Measurements from ENCODE around the gene SEPTIN14. TPM values are rescaled to one million over a fixed set of nuclear protein-coding genes. Genes with fewer than 3 reads are reported as not detected.

SEPTIN14 gene
- total and polyA plus RNA-seq, 2 of the 4 experiments (the other 2 are of a cell fraction): not detected

- Histone ChIP-seq H3K9me3 (ENCODE audit: control insufficient read depth, insufficient read depth, low read length) (peaks cover 2% of the 10 kb centered on the region), H2AK5ac (ENCODE audit: low read depth, low read length) (no peak overlapping the region), H3K56ac (ENCODE audit: extremely low read depth, insufficient read depth, low read length) (no peak overlapping the region), H3K4me2 (ENCODE audit: low read depth, low read length) (no peak overlapping the region), H3K14ac (replicated peaks; ENCODE audit: low read depth, low read length) (no peak overlapping the region), H3K4ac (ENCODE audit: low read depth, low read length) (no peak overlapping the region), H3K4me1 (ENCODE audit: control insufficient read depth, insufficient read depth, low read length) (no peaks in the 10 kb centered on the region), H2AK9ac (replicated peaks; ENCODE audit: low read depth, low read length, poor library complexity) (no peak overlapping the region), H2BK5ac (ENCODE audit: low read depth, low read length, poor library complexity, severe bottlenecking) (no peak overlapping the region), H4K20me1 (ENCODE audit: insufficient read depth, low read length) (no peaks in the 10 kb centered on the region), H2BK20ac (ENCODE audit: low read depth, low read length) (no peak overlapping the region), H3K4me3 (ENCODE audit: insufficient read depth, low read depth, low read length) (no peak overlapping the region), H3K23ac (ENCODE audit: low read depth, low read length) (no peak overlapping the region), H2AFZ (replicated peaks; ENCODE audit: low read length, poor library complexity) (no peak overlapping the region), H3K27me3 (ENCODE audit: control insufficient read depth, insufficient read depth, low read length) (no peaks in the 10 kb centered on the region), H4K91ac (ENCODE audit: insufficient read depth, low read depth, low read length) (no peak overlapping the region), H2BK120ac (ENCODE audit: low read depth, low read length) (no peak overlapping the region), H3K9ac (ENCODE audit: low read depth, low read length) (no peak overlapping the region), H3K9me1 (ENCODE audit: insufficient read depth, low read length) (no peaks in the 10 kb centered on the region), H3K79me1 (ENCODE audit: low read depth in 1 of 2, low read length in 2 of 2) (no peaks in the 10 kb centered on the region), H4K5ac (ENCODE audit: low read depth, low read length) (no peak overlapping the region), H3K27ac (ENCODE audit: insufficient read depth, low read length) (no peak overlapping the region), H3K36me3 (ENCODE audit: control insufficient read depth, insufficient read depth, low read length) (no peaks in the 10 kb centered on the region), H4K8ac (ENCODE audit: low read depth in 2 of 2, low read length in 2 of 2) (no peak overlapping the region), H2BK15ac (ENCODE audit: low read depth, low read length) (no peak overlapping the region), H3K18ac (ENCODE audit: low read depth, low read length) (no peak overlapping the region)
- no peak for ATAC-seq (ENCODE audit: low read depth)
- WGBS, 2 experiments (ENCODE audit: extremely low coverage in 2 of 2, insufficient read length in 1 of 2): no CpG with 5 or more reads among the region's 2 CpGs
- intact Hi-C loops (cut with micrococcal nuclease) (no loop called here), in situ Hi-C loops (cut with MboI; ENCODE audit: low sequenced_read_pairs) (no loop called here), dilution Hi-C loops (cut with HindIII; ENCODE audit: low sequenced_read_pairs, unreplicated experiment) (no loop called here)
- no peak for DNase-seq
- ChIA-PET CTCF (no interaction called here), POLR2A (ENCODE audit: unreplicated experiment) (no interaction called here)
- no peak for TF ChIP-seq FOS (IDR thresholded peaks at IDR 0.05; ENCODE audit: low read depth, low read length)
- no peak for TF ChIP-seq RCOR1 (IDR thresholded peaks at IDR 0.05; ENCODE audit: insufficient replicate concordance, low read length)
- no peak for TF ChIP-seq RAD21 (IDR thresholded peaks at IDR 0.05; ENCODE audit: low read length)
- TF ChIP-seq BHLHE40 (IDR thresholded peaks at IDR 0.05; ENCODE audit: low read depth, low read length): no peak
- TF ChIP-seq, protein P1, sequence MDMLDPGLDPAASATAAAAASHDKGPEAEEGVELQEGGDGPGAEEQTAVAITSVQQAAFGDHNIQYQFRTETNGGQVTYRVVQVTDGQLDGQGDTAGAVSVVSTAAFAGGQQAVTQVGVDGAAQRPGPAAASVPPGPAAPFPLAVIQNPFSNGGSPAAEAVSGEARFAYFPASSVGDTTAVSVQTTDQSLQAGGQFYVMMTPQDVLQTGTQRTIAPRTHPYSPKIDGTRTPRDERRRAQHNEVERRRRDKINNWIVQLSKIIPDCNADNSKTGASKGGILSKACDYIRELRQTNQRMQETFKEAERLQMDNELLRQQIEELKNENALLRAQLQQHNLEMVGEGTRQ (IDR thresholded peaks at IDR 0.05; ENCODE audit: low read depth, low read length): no peak
- no peak for TF ChIP-seq CHD1 (IDR thresholded peaks at IDR 0.05; ENCODE audit: low read depth, low read length)
- TF ChIP-seq MAZ (IDR thresholded peaks at IDR 0.05; ENCODE audit: borderline replicate concordance, low read depth, low read length): no peak
- TF ChIP-seq MXI1 (IDR thresholded peaks at IDR 0.05; ENCODE audit: borderline replicate concordance, low read depth, low read length): no peak
- TF ChIP-seq, protein P2, sequence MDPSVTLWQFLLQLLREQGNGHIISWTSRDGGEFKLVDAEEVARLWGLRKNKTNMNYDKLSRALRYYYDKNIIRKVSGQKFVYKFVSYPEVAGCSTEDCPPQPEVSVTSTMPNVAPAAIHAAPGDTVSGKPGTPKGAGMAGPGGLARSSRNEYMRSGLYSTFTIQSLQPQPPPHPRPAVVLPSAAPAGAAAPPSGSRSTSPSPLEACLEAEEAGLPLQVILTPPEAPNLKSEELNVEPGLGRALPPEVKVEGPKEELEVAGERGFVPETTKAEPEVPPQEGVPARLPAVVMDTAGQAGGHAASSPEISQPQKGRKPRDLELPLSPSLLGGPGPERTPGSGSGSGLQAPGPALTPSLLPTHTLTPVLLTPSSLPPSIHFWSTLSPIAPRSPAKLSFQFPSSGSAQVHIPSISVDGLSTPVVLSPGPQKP (IDR thresholded peaks at IDR 0.05; ENCODE audit: borderline replicate concordance, low read depth, low read length): no peak
- no peak for TF ChIP-seq RFX5 (IDR thresholded peaks at IDR 0.05; ENCODE audit: low read depth, low read length)
- TF ChIP-seq SMC3 (IDR thresholded peaks at IDR 0.05; ENCODE audit: low read depth, low read length): no peak
- TF ChIP-seq CEBPB (IDR thresholded peaks at IDR 0.05; ENCODE audit: low read depth, low read length): no peak
- BruUV-seq (replicated peaks): no TSS peak
Observed at GRCh38 chr7:55818686-55819085, 43.9 kb downstream of the SEPTIN14 start.
